MM.1S (cell line): Measurements from ENCODE around the gene HEXIM1.

Experiments
- DNase-seq: peaks from one replicate; pipeline ENCODE4 v3.0.0-alpha.2; 2015
- H2AFZ ChIP-seq: fragments of 300-600 bp; sonication (generic); 2 replicates; pipeline ENCODE4 v1.6.0; 2016; ENCODE audit warnings: antibody characterized with exemption, low read length
- H3F3A ChIP-seq: fragments of 300-600 bp; sonication (generic); 2 replicates; pipeline ENCODE4 v1.6.1; 2016; ENCODE audit warnings: mild to moderate bottlenecking, antibody characterized with exemption, low read length, moderate library complexity, mixed read lengths; ENCODE audit not compliant: insufficient read depth
- H3K27ac ChIP-seq: fragments of 300-600 bp; sonication (generic); 2 replicates; pipeline ENCODE4 v1.5.1; 2016; ENCODE audit warnings: mild to moderate bottlenecking, low read length
- H3K27me3 ChIP-seq: fragments of 300-600 bp; sonication (generic); replicated peaks from 2 replicates; pipeline ENCODE4 v1.6.0; 2016; ENCODE audit warnings: low read length; ENCODE audit not compliant: insufficient read depth
- H3K36me3 ChIP-seq: fragments of 300-600 bp; sonication (generic); replicated peaks from 2 replicates; pipeline ENCODE4 v1.6.1; 2016; ENCODE audit warnings: mild to moderate bottlenecking, low read length, mixed read lengths; ENCODE audit not compliant: insufficient read depth
- H3K4me1 ChIP-seq: fragments of 300-600 bp; sonication (generic); 2 replicates; pipeline ENCODE4 v1.6.1; 2016; ENCODE audit warnings: low read length, mixed read lengths
- H3K4me2 ChIP-seq: fragments of 300-600 bp; sonication (generic); 2 replicates; pipeline ENCODE4 v1.6.0; 2016; ENCODE audit warnings: low read depth, low read length
- H3K4me3 ChIP-seq: fragments of 300-600 bp; sonication (generic); 2 replicates; pipeline ENCODE4 v1.5.1; 2016; ENCODE audit warnings: low read length, mixed read lengths
- H3K79me2 ChIP-seq: fragments of 300-600 bp; sonication (generic); 2 replicates; pipeline ENCODE4 v1.6.1; 2016; ENCODE audit warnings: mixed run types, low read length, mixed read lengths
- H3K9ac ChIP-seq: fragments of 300-600 bp; sonication (generic); 2 replicates; pipeline ENCODE4 v1.6.1; 2016; ENCODE audit warnings: low read length, mixed read lengths
- H3K9me2 ChIP-seq: fragments of 300-600 bp; sonication (generic); replicated peaks from 2 replicates; pipeline ENCODE4 v1.6.1; 2016; ENCODE audit warnings: mild to moderate bottlenecking, low read length, mixed read lengths; ENCODE audit not compliant: insufficient read depth
- H3K9me3 ChIP-seq: fragments of 300-600 bp; sonication (generic); replicated peaks from 2 replicates; pipeline ENCODE4 v1.6.1; 2016; ENCODE audit warnings: mild to moderate bottlenecking, low read length, mixed read lengths; ENCODE audit not compliant: insufficient read depth
- H4K20me1 ChIP-seq: fragments of 300-600 bp; sonication (generic); 2 replicates; pipeline ENCODE4 v1.6.1; 2016; ENCODE audit warnings: mild to moderate bottlenecking, low read length, moderate library complexity, mixed read lengths; ENCODE audit not compliant: insufficient read depth
- EZH2 ChIP-seq: fragments of 300-600 bp; sonication (generic); optimal IDR thresholded peaks from 2 replicates; pipeline ENCODE3; 2017; ENCODE audit warnings: low read depth, mild to moderate bottlenecking, antibody characterized with exemption, low read length, mixed read lengths
- EZH2phosphoT487 ChIP-seq: fragments of 300-600 bp; sonication (generic); IDR thresholded peaks from 2 replicates; pipeline ENCODE4 v1.6.1; 2018; ENCODE audit warnings: antibody characterized with exemption, low read length
- TF ChIP-seq, protein P1 (sequence below): fragments of 300-600 bp; sonication (generic); IDR thresholded peaks from 2 replicates; pipeline ENCODE4 v1.5.1; 2016; ENCODE audit warnings: antibody characterized with exemption, low read length, mixed read lengths

HEXIM1 gene

DNA sequence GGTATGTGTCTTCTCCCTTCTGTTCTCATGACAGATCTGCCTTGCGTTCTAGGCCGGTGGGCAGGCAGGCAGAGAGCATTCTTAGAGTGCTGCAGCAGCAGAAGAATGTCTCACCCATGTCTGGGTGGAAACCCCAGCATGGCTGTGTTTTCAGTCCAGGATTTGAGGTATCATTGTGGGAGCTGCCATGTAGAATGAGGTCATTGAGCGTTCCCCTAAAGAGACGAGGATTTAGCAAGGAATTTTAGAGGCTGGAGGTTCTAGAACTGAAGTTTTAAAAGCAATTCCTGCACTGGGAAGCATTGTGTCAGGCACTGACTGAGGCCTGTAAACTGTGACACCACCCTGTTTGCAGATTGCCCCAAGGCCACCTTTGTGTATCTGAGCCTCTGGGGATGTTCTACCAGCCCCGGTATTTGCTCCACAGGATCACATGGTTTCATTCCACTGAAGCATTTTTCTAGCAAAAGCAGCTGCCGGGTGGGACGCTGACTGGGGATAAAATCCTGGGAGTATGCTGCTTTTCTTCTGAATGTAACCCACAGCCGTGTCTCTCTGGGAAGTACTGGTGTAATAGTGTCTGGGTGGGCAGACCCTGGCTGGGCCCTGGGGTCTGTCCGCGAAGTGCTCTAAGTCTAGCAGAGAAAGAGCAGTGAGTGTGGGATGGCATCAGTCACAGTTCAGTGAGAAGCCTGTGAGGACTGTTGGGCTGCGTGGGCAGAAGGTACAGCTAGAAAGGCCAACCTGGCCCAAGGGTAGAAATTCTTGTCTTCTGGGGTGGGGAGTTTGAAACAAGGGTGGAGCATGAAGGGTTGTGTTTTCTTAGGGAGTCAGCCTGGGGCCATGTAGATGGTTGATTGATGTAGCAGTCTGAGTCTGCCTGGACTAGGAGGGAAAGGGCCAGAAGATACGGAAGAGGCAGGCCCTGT, 46.1 kb upstream of the HEXIM1 start:
- peaks cover 22% of the 10 kb centered on the region; the same call in 1 of the 2 replicates for H3K36me3 ChIP-seq
- no peak overlapping the region for H3K4me2 ChIP-seq
- TF ChIP-seq, protein P1, sequence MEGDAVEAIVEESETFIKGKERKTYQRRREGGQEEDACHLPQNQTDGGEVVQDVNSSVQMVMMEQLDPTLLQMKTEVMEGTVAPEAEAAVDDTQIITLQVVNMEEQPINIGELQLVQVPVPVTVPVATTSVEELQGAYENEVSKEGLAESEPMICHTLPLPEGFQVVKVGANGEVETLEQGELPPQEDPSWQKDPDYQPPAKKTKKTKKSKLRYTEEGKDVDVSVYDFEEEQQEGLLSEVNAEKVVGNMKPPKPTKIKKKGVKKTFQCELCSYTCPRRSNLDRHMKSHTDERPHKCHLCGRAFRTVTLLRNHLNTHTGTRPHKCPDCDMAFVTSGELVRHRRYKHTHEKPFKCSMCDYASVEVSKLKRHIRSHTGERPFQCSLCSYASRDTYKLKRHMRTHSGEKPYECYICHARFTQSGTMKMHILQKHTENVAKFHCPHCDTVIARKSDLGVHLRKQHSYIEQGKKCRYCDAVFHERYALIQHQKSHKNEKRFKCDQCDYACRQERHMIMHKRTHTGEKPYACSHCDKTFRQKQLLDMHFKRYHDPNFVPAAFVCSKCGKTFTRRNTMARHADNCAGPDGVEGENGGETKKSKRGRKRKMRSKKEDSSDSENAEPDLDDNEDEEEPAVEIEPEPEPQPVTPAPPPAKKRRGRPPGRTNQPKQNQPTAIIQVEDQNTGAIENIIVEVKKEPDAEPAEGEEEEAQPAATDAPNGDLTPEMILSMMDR = no peak
- TF ChIP-seq EZH2 = no peak
- no peak for TF ChIP-seq EZH2phosphoT487

DNA sequence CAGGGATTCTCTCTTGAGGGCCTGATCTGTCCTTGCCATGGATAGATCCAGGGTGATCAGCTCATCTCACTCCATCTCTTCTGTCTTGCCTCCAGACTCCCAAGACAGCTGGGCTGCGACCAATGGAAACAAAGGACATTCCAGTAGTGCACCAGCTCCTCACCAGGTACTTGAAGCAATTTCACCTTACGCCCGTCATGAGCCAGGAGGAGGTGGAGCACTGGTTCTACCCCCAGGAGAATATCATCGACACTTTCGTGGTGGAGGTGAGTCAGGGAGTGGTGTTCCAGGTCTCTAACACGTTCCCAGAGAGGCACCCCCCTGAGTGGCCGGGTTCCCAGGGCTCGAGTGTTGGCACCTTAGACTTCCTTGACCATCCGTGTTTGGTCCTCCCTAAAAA, 45.4 kb upstream of the HEXIM1 start:
- Histone ChIP-seq H3K27ac (no peak overlapping the region), H3K27me3 (no peaks in the 10 kb centered on the region), H3F3A (no peaks in the 10 kb centered on the region), H3K9me2 (no peaks in the 10 kb centered on the region), H3K9me3 (no peaks in the 10 kb centered on the region), H4K20me1 (no peaks in the 10 kb centered on the region), H3K9ac (no peak overlapping the region), H3K4me2 (no peak overlapping the region), H2AFZ (no peak overlapping the region), H3K36me3 (peaks cover 21% of the 10 kb centered on the region; the same call in 1 of the 2 replicates), H3K4me3 (no peak overlapping the region), H3K79me2 (peaks cover 3% of the 10 kb centered on the region; the same call in 1 of the 2 replicates), H3K4me1 (no peaks in the 10 kb centered on the region)
- TF ChIP-seq EZH2 (no peak), EZH2phosphoT487 (no peak)
- TF ChIP-seq, protein P1 = no peak
- DNase-seq = no peak

More for the DNA sequence above, 46.1 kb upstream of the HEXIM1 start:
- Histone ChIP-seq H4K20me1 (no peaks in the 10 kb centered on the region), H3K4me1 (no peaks in the 10 kb centered on the region), H3K9me2 (no peaks in the 10 kb centered on the region), H3K27me3 (no peaks in the 10 kb centered on the region), H2AFZ (no peak overlapping the region), H3K4me3 (no peak overlapping the region), H3K9me3 (no peaks in the 10 kb centered on the region), H3K9ac (no peak overlapping the region), H3K27ac (no peak overlapping the region), H3F3A (no peaks in the 10 kb centered on the region), H3K79me2 (peaks cover 3% of the 10 kb centered on the region; the same call in 1 of the 2 replicates)
- no peak for DNase-seq

DNA sequence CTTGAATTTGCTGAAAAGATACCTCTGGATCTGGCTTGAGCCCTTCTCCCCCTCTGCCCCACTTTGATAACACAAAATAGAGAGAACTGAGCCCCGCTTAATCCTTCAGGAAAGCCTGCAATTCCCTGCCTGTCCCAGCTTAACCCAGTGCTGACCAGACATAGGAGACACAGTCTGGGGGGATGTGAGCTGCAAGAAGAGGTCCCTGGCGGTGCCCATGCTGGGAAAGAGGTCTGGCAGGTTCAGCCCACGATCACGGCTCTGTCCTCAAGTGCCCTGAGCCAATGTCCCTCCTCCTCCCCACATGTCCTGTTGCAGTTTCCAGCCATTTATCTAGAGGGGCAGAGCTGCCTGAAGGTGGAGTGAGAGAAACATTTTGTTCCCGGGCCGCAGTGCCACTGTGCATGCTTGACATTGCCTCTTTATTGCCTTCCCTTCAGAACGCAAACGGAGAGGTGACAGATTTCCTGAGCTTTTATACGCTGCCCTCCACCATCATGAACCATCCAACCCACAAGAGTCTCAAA, 44.9 kb upstream of the HEXIM1 start:
- no peak overlapping the region for H3K4me3 ChIP-seq
- H3K27ac ChIP-seq = no peak overlapping the region
- H3K9me3 ChIP-seq = no peaks in the 10 kb centered on the region

More for the DNA sequence above, 44.9 kb upstream of the HEXIM1 start:
- no peaks in the 10 kb centered on the region for H3K9me2 ChIP-seq
- peaks cover 17% of the 10 kb centered on the region; the same call in 1 of the 2 replicates for H3K36me3 ChIP-seq
- no peaks in the 10 kb centered on the region for H4K20me1 ChIP-seq
- H3K79me2 ChIP-seq = peaks cover 3% of the 10 kb centered on the region; the same call in 1 of the 2 replicates
- no peak for DNase-seq
- H3F3A ChIP-seq = no peaks in the 10 kb centered on the region
- H3K27me3 ChIP-seq = no peaks in the 10 kb centered on the region
- H2AFZ ChIP-seq = no peak overlapping the region
- H3K9ac ChIP-seq = no peak overlapping the region
- TF ChIP-seq EZH2 (no peak), EZH2phosphoT487 (no peak)
- TF ChIP-seq, protein P1 = no peak
- H3K4me2 ChIP-seq = no peak overlapping the region
- no peaks in the 10 kb centered on the region for H3K4me1 ChIP-seq
